Loucy (cell line): ENCODE measurements around the gene MYOD1.

ENCODE experiments used
- EZH2phosphoT487 ChIP-seq: fragments of 200-600 bp; IDR thresholded peaks from 2 replicates; pipeline ENCODE4 v1.6.1; 2018; ENCODE audit warnings: antibody characterized with exemption, mild to moderate bottlenecking, moderate library complexity, borderline replicate concordance
- TF ChIP-seq, protein P1 (sequence below): fragments of 200-600 bp; sonication (generic); conservative IDR thresholded peaks from 2 replicates; pipeline ENCODE4 v1.5.1; 2014; ENCODE audit warnings: mild to moderate bottlenecking, antibody characterized with exemption, low read length

DNA sequence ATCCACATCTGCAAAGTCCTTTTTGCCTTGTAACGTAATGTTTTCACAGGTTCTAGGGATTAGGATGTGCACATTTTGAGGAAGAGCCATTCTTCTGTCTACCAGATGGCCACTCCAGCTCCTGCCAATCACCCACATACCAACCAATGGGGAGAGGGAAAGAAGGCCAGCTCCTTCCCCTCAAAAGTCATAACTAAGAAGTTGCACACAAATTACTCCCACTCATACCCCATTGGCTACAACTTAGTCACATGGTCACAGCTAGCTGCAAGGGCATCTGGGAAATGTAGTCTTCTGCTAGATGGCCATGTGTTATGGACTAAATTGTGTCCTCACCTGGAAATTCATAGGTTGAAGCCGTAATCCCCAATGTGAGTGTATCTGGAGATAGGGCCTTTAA, 15.4 kb upstream of the MYOD1 start:
- TF ChIP-seq, protein P1, sequence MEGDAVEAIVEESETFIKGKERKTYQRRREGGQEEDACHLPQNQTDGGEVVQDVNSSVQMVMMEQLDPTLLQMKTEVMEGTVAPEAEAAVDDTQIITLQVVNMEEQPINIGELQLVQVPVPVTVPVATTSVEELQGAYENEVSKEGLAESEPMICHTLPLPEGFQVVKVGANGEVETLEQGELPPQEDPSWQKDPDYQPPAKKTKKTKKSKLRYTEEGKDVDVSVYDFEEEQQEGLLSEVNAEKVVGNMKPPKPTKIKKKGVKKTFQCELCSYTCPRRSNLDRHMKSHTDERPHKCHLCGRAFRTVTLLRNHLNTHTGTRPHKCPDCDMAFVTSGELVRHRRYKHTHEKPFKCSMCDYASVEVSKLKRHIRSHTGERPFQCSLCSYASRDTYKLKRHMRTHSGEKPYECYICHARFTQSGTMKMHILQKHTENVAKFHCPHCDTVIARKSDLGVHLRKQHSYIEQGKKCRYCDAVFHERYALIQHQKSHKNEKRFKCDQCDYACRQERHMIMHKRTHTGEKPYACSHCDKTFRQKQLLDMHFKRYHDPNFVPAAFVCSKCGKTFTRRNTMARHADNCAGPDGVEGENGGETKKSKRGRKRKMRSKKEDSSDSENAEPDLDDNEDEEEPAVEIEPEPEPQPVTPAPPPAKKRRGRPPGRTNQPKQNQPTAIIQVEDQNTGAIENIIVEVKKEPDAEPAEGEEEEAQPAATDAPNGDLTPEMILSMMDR, result no peak
- TF ChIP-seq EZH2phosphoT487, result no peak
